ENCODE measurements around the gene DNAJC3. TPM values are rescaled to one million over a fixed set of nuclear protein-coding genes. Genes with fewer than 3 reads are reported as not detected.

Gene DNAJC3
- total and polyA plus RNA-seq, 2 donors from 2014 or later: 20.1 to 65.9 TPM

DNA sequence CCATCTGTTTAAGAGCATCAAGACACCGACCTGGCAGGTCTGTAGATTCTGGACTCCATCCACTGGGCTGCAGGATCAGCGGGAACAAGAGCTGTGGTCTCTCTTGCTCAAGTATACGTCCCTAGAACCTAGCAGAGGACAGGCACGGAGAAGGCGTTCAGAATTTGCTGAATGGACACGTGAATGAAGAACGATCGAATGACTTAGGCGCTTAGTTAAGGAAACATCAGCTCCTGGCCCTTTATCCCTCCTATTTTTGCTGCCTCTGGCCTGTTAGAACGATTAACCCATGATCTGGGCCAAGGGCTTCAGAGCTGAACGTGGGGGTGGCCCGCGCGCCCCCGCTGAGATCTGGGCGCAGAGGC, 33.4 kb upstream of the DNAJC3 start:
- Histone ChIP-seq H3K4me3 (ENCODE audit: low read length in 3 of 3) (peak overlapping the region; percentile 42 to 93 (median 72)), H3K27ac (ENCODE audit: low read depth in 2 of 2, low read length in 2 of 2) (peak overlapping the region; percentile 8 to 71), H3K9me3 (ENCODE audit: control insufficient read depth in 2 of 3, insufficient read depth in 1 of 3, low read length in 3 of 3) (no peaks in the 10 kb centered on the region), H3K36me3 (ENCODE audit: control insufficient read depth in 2 of 3, insufficient read depth in 3 of 3, low read length in 3 of 3) (peaks cover 0 to 2% (median 0%) of the 10 kb centered on the region in 3 donors), H3K27me3 (ENCODE audit: control insufficient read depth, insufficient read depth, low read length) (no peaks in the 10 kb centered on the region), H3K9ac (ENCODE audit: low read length in 3 of 3) (peak overlapping the region; percentile 29 to 56 (median 51)), H3K4me1 (ENCODE audit: control insufficient read depth in 2 of 3, insufficient read depth in 2 of 3, low read depth in 1 of 3, low read length in 3 of 3) (peaks cover 0 to 4% (median 3%) of the 10 kb centered on the region in 3 donors)
- DNase-seq: peak in 4 of 5 donors; percentile 38 to 70 (median 52)
- no peak for FAIRE-seq
- intact Hi-C loops (cut with DNase I): no loop called here
- TF ChIP-seq, protein P1, sequence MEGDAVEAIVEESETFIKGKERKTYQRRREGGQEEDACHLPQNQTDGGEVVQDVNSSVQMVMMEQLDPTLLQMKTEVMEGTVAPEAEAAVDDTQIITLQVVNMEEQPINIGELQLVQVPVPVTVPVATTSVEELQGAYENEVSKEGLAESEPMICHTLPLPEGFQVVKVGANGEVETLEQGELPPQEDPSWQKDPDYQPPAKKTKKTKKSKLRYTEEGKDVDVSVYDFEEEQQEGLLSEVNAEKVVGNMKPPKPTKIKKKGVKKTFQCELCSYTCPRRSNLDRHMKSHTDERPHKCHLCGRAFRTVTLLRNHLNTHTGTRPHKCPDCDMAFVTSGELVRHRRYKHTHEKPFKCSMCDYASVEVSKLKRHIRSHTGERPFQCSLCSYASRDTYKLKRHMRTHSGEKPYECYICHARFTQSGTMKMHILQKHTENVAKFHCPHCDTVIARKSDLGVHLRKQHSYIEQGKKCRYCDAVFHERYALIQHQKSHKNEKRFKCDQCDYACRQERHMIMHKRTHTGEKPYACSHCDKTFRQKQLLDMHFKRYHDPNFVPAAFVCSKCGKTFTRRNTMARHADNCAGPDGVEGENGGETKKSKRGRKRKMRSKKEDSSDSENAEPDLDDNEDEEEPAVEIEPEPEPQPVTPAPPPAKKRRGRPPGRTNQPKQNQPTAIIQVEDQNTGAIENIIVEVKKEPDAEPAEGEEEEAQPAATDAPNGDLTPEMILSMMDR (IDR thresholded peaks at IDR 0.05; ENCODE audit: borderline replicate concordance, extremely low read depth, insufficient read depth): no peak

- no peaks in the 10 kb centered on the region for H3K27me3 ChIP-seq (ENCODE audit: control insufficient read depth, insufficient read depth, low read length)
- TF ChIP-seq, protein P1 (IDR thresholded peaks at IDR 0.05; ENCODE audit: borderline replicate concordance, extremely low read depth, insufficient read depth): no peak
- intact Hi-C loops (cut with DNase I): no loop called here
- peak overlapping the region; percentile 8 to 71 for H3K27ac ChIP-seq (ENCODE audit: low read depth in 2 of 2, low read length in 2 of 2)
- H3K4me1 ChIP-seq (ENCODE audit: control insufficient read depth in 2 of 3, insufficient read depth in 2 of 3, low read depth in 1 of 3, low read length in 3 of 3): peaks cover 0 to 4% (median 3%) of the 10 kb centered on the region in 3 donors
- no peaks in the 10 kb centered on the region for H3K9me3 ChIP-seq (ENCODE audit: control insufficient read depth in 2 of 3, insufficient read depth in 1 of 3, low read length in 3 of 3)
- H3K4me3 ChIP-seq (ENCODE audit: low read length in 3 of 3): peak overlapping the region; percentile 42 to 93 (median 72)
- no peaks in the 10 kb centered on the region for H3K36me3 ChIP-seq (ENCODE audit: control insufficient read depth in 2 of 3, insufficient read depth in 3 of 3, low read length in 3 of 3)
- peak overlapping the region; percentile 7 to 56 (median 51) for H3K9ac ChIP-seq (ENCODE audit: low read length in 3 of 3)
- DNase-seq: peak in 4 of 5 donors; percentile 57 to 79 (median 70)
- no peak for FAIRE-seq
Observed at GRCh38 chr13:95643936-95644598, 32.9 kb upstream of the DNAJC3 start.

- no peaks in the 10 kb centered on the region for H3K27me3 ChIP-seq (ENCODE audit: control insufficient read depth, insufficient read depth, low read length)
- H3K36me3 ChIP-seq (ENCODE audit: control insufficient read depth in 2 of 3, insufficient read depth in 3 of 3, low read length in 3 of 3): no peaks in the 10 kb centered on the region
- no peak for FAIRE-seq
- no peaks in the 10 kb centered on the region for H3K9me3 ChIP-seq (ENCODE audit: control insufficient read depth in 2 of 3, insufficient read depth in 1 of 3, low read length in 3 of 3)
- peaks cover 0 to 4% (median 3%) of the 10 kb centered on the region in 3 donors for H3K4me1 ChIP-seq (ENCODE audit: control insufficient read depth in 2 of 3, insufficient read depth in 2 of 3, low read depth in 1 of 3, low read length in 3 of 3)
- peak within 1 kb of the TSS; percentile 8 to 71 for H3K27ac ChIP-seq (ENCODE audit: low read depth in 2 of 2, low read length in 2 of 2)
- peak; percentile 92 to 95 (median 94) for DNase-seq
- intact Hi-C loops (cut with DNase I): no loop called here
- peak within 1 kb of the TSS; percentile 29 to 87 (median 56) for H3K9ac ChIP-seq (ENCODE audit: low read length in 3 of 3)
- H3K4me3 ChIP-seq (ENCODE audit: low read length in 3 of 3): peak within 1 kb of the TSS; percentile 53 to 93 (median 72)
- TF ChIP-seq, protein P1 (IDR thresholded peaks at IDR 0.05; ENCODE audit: borderline replicate concordance, extremely low read depth, insufficient read depth): no peak
Observed at GRCh38 chr13:95644601-95645052, 32.3 kb upstream of the DNAJC3 start, which contains the start of gene DZIP1. Gene DZIP1, minus strand, starts transcription at chr13:95644706. Its CDS starts 2,677 bp downstream, at chr13:95642029.

Measured in kidney (tissue), 14 donors.